K562 (cell line): Measurements from ENCODE around the gene SLC6A9. TPM values are rescaled to one million over a fixed set of nuclear protein-coding genes. Genes with fewer than 3 reads are reported as not detected.

Experiments
- ATF4 ChIP-seq: fragments of 450-650 bp; formaldehyde crosslinking; IDR thresholded peaks from 2 replicates; pipeline ENCODE4 v1.4.0; 2022; ENCODE audit warnings: mild to moderate bottlenecking, moderate library complexity
- CBX1 ChIP-seq: sonication (generic); IDR thresholded peaks from 2 replicates; pipeline ENCODE4 v1.6.1; 2016; ENCODE audit warnings: antibody characterized with exemption, low read depth, mild to moderate bottlenecking
- EWSR1 ChIP-seq: fragments of 450-650 bp; IDR thresholded peaks from 2 replicates; pipeline ENCODE4 v1.6.1; 2018; ENCODE audit warnings: borderline replicate concordance, mild to moderate bottlenecking, low read depth, moderate library complexity; ENCODE audit not compliant: partially characterized antibody
- HSF4 ChIP-seq: fragments of 250-450 bp; sonication (Bioruptor Pico); IDR thresholded peaks from 2 replicates; pipeline ENCODE4 v2.1.2; 2022; ENCODE audit warnings: mild to moderate bottlenecking, moderate library complexity, borderline replicate concordance
- MAFK ChIP-seq: IDR thresholded peaks from 2 replicates; pipeline ENCODE4 v1.6.1; 2011; ENCODE audit warnings: low read length, improper control_type of control experiment
- NFYB ChIP-seq: IDR thresholded peaks from 2 replicates; pipeline ENCODE4 v1.6.1; 2011; ENCODE audit warnings: mild to moderate bottlenecking, moderate library complexity; ENCODE audit not compliant: insufficient read length; ENCODE audit errors: extremely low read depth
- PPARD ChIP-seq: fragments of 250-450 bp; sonication (Bioruptor Pico); IDR thresholded peaks from 2 replicates; pipeline ENCODE4 v1.8.0; 2022; ENCODE audit warnings: inconsistent platforms, mild to moderate bottlenecking, moderate library complexity
- SOX6 ChIP-seq: fragments of 450-650 bp; IDR thresholded peaks from 2 replicates; pipeline ENCODE4 v1.6.1; 2014; ENCODE audit warnings: mild to moderate bottlenecking
- SPI1 ChIP-seq: IDR thresholded peaks from 2 replicates; pipeline ENCODE4 v1.6.1; 2011; ENCODE audit warnings: low read depth, low read length, control low read depth, borderline replicate concordance
- TBP ChIP-seq: optimal IDR thresholded peaks from 2 replicates; pipeline ENCODE3; 2011; ENCODE audit warnings: low read depth, low read length, improper control_type of control experiment
- VEZF1 ChIP-seq: fragments of 200-800 bp; sonication (Bioruptor generic); IDR thresholded peaks from 2 replicates; pipeline ENCODE4 v1.6.1; 2017; ENCODE audit warnings: missing genetic modification characterization, missing compliant biosample characterization
- ZNF175 ChIP-seq: fragments of 200-800 bp; sonication (Bioruptor generic); IDR thresholded peaks from 2 replicates; pipeline ENCODE4 v1.6.1; 2016; ENCODE audit warnings: low read depth, mild to moderate bottlenecking, missing genetic modification characterization, missing compliant biosample characterization
- ZNF224 ChIP-seq: sonication (generic); formaldehyde crosslinking; IDR thresholded peaks from 2 replicates; pipeline ENCODE4 v1.8.0; 2022; ENCODE audit warnings: mild to moderate bottlenecking, missing genetic modification reagents
- ZNF507 ChIP-seq: conservative IDR thresholded peaks from 2 replicates; pipeline ENCODE4 v1.6.1; 2017; ENCODE audit warnings: missing genetic modification characterization, missing compliant biosample characterization
- ZNF518B ChIP-seq: fragments of 250-450 bp; sonication (Bioruptor Pico); IDR thresholded peaks from 2 replicates; pipeline ENCODE4 v1.5.0; 2021; ENCODE audit warnings: mild to moderate bottlenecking, moderate library complexity
- ZNF668 ChIP-seq: fragments of 250-450 bp; sonication (Bioruptor Pico); IDR thresholded peaks from 2 replicates; pipeline ENCODE4 v1.8.0; 2022; ENCODE audit warnings: mild to moderate bottlenecking, inconsistent platforms
- ZNF75A ChIP-seq: fragments of 450-650 bp; formaldehyde crosslinking; IDR thresholded peaks from 2 replicates; pipeline ENCODE4 v1.4.0; 2020; ENCODE audit warnings: mild to moderate bottlenecking
- ZNF764 ChIP-seq: fragments of 250-450 bp; sonication (Bioruptor Pico); IDR thresholded peaks from 2 replicates; pipeline ENCODE4 v1.4.0; 2020; ENCODE audit warnings: low read depth, mild to moderate bottlenecking, moderate library complexity
- polyA plus RNA-seq, 8 experiments: library from polyadenylated mRNA; depleted of rRNA in 4 of 8; stranded (reverse) in 5 of 8; unstranded in 3 of 8; fragments of >200 nt; fragmentation: Nextera tagmentation in 2 of 8; fragmentation: Illumina TruSeq in 1 of 8; extraction: Ambion mirVana in 2 of 8; extraction: Trizol in 1 of 8; gene quantifications; 2 replicates each; pipeline versions ENCODE4 v1.2.1 to v1.2.3, GENCODE V29; 2011 to 2014; ENCODE audit warnings: inconsistent platforms in 1 of 8, missing spikeins in 1 of 8
- total RNA-seq, 7 experiments: library from RNA; depleted of rRNA in 6 of 7; stranded (reverse); fragments of >200 nt in 6 of 7; fragmentation: Illumina TruSeq in 2 of 7; extraction: Trizol in 2 of 7; gene quantifications; 2 replicates each; pipeline versions ENCODE4 v1.2.1 to v1.2.3, GENCODE V29; 2011 to 2021; ENCODE audit warnings: low replicate concordance in 1 of 7
- TF ChIP-seq, protein P1 (sequence below): fragments of 450-650 bp; IDR thresholded peaks from 2 replicates; pipeline ENCODE4 v1.6.1; 2016; ENCODE audit warnings: low read depth, mild to moderate bottlenecking, moderate library complexity
- TF ChIP-seq, protein P2 (sequence below): fragments of 250-450 bp; sonication (Bioruptor Pico); IDR thresholded peaks from 2 replicates; pipeline ENCODE4 v1.4.0; 2020; ENCODE audit warnings: mild to moderate bottlenecking, moderate library complexity

Gene SLC6A9
- total and polyA plus RNA-seq, 9 of the 15 experiments (the other 6 are each of a cell fraction or from before 2014, with no cell fraction given), result 0.17 to 18.7 (median 2.9) TPM

DNA sequence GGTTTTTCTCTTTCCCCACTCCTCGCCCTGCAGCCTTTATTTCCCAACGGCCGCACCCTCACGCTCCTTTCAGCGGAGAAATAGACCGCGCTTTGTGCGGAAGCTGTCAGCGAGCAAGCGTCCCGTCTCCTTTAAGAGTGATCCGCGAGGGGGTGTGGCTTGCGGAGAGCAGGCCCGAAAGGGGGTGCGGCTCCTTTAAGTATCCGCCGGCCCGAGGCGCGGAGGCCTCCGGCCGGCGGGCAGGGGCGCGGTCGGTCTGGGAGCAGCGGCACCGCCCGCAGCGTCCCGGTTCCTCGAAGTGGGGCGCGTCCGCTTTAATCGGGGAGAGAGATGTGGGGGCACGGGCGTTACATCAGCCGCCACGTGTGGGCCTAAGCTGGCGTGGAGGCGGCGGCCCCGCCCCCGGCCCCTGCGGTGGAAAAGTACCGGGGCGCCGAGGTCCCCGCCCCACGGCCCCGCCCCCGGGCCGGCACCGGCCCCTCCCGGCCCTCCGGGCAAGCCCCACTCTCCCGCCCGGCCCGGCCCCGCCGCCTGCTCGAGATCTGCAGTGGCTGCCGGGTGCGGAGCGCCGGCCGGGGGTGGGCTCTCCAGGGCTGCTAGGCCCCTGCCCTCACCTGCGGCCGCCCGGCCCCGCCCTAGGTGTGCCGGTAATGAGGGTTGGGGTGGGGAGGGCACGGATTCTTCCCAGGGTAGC lies 1.2 kb downstream of the SLC6A9 start (continued):
- TF ChIP-seq ATF4 (CRISPR knock-in tag), result peak; percentile 99
- no peak for TF ChIP-seq NFYB
- TF ChIP-seq ZNF75A (CRISPR knock-in tag), result no peak
- TF ChIP-seq ZNF224 (CRISPR knock-in tag), result no peak
- TF ChIP-seq, protein P1, sequence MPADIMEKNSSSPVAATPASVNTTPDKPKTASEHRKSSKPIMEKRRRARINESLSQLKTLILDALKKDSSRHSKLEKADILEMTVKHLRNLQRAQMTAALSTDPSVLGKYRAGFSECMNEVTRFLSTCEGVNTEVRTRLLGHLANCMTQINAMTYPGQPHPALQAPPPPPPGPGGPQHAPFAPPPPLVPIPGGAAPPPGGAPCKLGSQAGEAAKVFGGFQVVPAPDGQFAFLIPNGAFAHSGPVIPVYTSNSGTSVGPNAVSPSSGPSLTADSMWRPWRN, result no peak
- TF ChIP-seq ZNF764 (CRISPR knock-in tag), result 0 out of 2 replicates have a peak, but pooled peaks have one; percentile 46
- TF ChIP-seq TBP, result peak; percentile 43
- peak; percentile 30; the same call in 1 of the 2 replicates for TF ChIP-seq CBX1
- peak; percentile 92 for TF ChIP-seq VEZF1 (CRISPR knock-in tag)
- TF ChIP-seq ZNF518B (CRISPR knock-in tag), result no peak
- no peak for TF ChIP-seq ZNF507 (tag)
- TF ChIP-seq EWSR1, result no peak
- 0 out of 2 replicates have a peak, but pooled peaks have one; percentile 24 for TF ChIP-seq SPI1
- TF ChIP-seq MAFK, result no peak
- no peak for TF ChIP-seq PPARD (CRISPR knock-in tag)
- no peak for TF ChIP-seq ZNF175 (CRISPR knock-in tag)
- TF ChIP-seq HSF4 (CRISPR knock-in tag), result no peak
- TF ChIP-seq SOX6, result peak; percentile 28; the same call in 1 of the 2 replicates
- no peak for TF ChIP-seq ZNF668
- TF ChIP-seq, protein P2, sequence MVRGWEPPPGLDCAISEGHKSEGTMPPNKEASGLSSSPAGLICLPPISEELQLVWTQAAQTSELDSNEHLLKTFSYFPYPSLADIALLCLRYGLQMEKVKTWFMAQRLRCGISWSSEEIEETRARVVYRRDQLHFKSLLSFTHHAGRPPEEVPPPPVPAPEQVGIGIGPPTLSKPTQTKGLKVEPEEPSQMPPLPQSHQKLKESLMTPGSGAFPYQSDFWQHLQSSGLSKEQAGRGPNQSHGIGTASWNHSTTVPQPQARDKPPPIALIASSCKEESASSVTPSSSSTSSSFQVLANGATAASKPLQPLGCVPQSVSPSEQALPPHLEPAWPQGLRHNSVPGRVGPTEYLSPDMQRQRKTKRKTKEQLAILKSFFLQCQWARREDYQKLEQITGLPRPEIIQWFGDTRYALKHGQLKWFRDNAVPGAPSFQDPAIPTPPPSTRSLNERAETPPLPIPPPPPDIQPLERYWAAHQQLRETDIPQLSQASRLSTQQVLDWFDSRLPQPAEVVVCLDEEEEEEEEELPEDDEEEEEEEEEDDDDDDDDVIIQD (CRISPR knock-in tag), result no peak
